ENCODE data around the gene PROM1. TPM values are rescaled to one million over a fixed set of nuclear protein-coding genes. Genes with fewer than 3 reads are reported as not detected.

The PROM1 gene
- total RNA-seq, 4 donors from 2014 or later, result 0.13 to 6.7 (median 1.7) TPM; not detected in 1

GRCh38 chr4:16039139-16039538, 44.7 kb downstream of the PROM1 start:
- intact Hi-C loops (cut with DNase I), result no loop called here

GRCh38 chr4:16037901-16038300, 45.9 kb downstream of the PROM1 start:
- H3K4me3 ChIP-seq, result no peak overlapping the region
- no peak overlapping the region for H3K27ac ChIP-seq
- 80 to 85% methylated on average over 4 of the region's 4 CpGs for WGBS, 2 donors
- H3K4me1 ChIP-seq, result peaks cover 0 to 7% (median 0%) of the 10 kb centered on the region in 3 donors
- TF ChIP-seq CTCF (IDR thresholded peaks at IDR 0.05) (no peak), POLR2A (IDR thresholded peaks at IDR 0.05) (no peak)
- peaks cover 0 to 70% (median 0%) of the 10 kb centered on the region in 4 donors for H3K27me3 ChIP-seq
- no peak for DNase-seq
- no peaks in the 10 kb centered on the region for H3K9me3 ChIP-seq
- intact Hi-C loops (cut with DNase I), result no loop called here
- no peaks in the 10 kb centered on the region for H3K36me3 ChIP-seq

More at GRCh38 chr4:16039139-16039538, 44.7 kb downstream of the PROM1 start:
- no peak for DNase-seq
- H3K27ac ChIP-seq, result no peak overlapping the region
- H3K36me3 ChIP-seq, result no peaks in the 10 kb centered on the region
- H3K27me3 ChIP-seq, result peaks cover 0 to 73% (median 0%) of the 10 kb centered on the region in 4 donors
- no peaks in the 10 kb centered on the region for H3K9me3 ChIP-seq
- H3K4me3 ChIP-seq, result no peak overlapping the region
- H3K4me1 ChIP-seq, result peaks cover 0 to 7% (median 0%) of the 10 kb centered on the region in 3 donors
- TF ChIP-seq POLR2A (IDR thresholded peaks at IDR 0.05) (no peak), CTCF (IDR thresholded peaks at IDR 0.05) (no peak)
- WGBS, 2 donors, result 94 to 97% methylated on average over 5 of the region's 5 CpGs

GRCh38 chr4:16035843-16036242, 48.0 kb downstream of the PROM1 start:
- Histone ChIP-seq H3K36me3 (no peaks in the 10 kb centered on the region), H3K4me3 (no peak overlapping the region), H3K9me3 (no peaks in the 10 kb centered on the region), H3K27me3 (peaks cover 0 to 59% (median 0%) of the 10 kb centered on the region in 4 donors), H3K27ac (no peak overlapping the region), H3K4me1 (peaks cover 0 to 7% (median 0%) of the 10 kb centered on the region in 3 donors)
- intact Hi-C loops (cut with DNase I), result no loop called here
- no peak for TF ChIP-seq CTCF (IDR thresholded peaks at IDR 0.05)
- no peak for TF ChIP-seq POLR2A (IDR thresholded peaks at IDR 0.05)
- DNase-seq, result no peak
- WGBS, 2 donors, result 87% methylated on average over 6 of the region's 6 CpGs

GRCh38 chr4:16034010-16034748, 49.6 kb downstream of the PROM1 start:
- 19 to 49% methylated on average over 10 of the region's 10 CpGs for WGBS, 2 donors
- Histone ChIP-seq H3K36me3 (no peaks in the 10 kb centered on the region), H3K4me3 (no peak overlapping the region), H3K27me3 (peaks cover 0 to 52% (median 0%) of the 10 kb centered on the region in 4 donors), H3K9me3 (no peaks in the 10 kb centered on the region), H3K4me1 (peaks cover 0 to 7% (median 0%) of the 10 kb centered on the region in 3 donors), H3K27ac (peak overlapping the region in 2 of 4 donors; percentile 1 to 16)
- intact Hi-C loops (cut with DNase I), result loop anchor here (5.0 kb wide), 1 partner anchor 163 kb away; no protein-coding TSS in a partner anchor
- DNase-seq, result no peak
- TF ChIP-seq CTCF (IDR thresholded peaks at IDR 0.05), result no peak
- no peak for TF ChIP-seq POLR2A (IDR thresholded peaks at IDR 0.05)

- TF ChIP-seq POLR2A (IDR thresholded peaks at IDR 0.05) (no peak), CTCF (IDR thresholded peaks at IDR 0.05) (no peak)
- 58 to 63% methylated on average over 7 of the region's 7 CpGs for WGBS, 2 donors
- H3K9me3 ChIP-seq, result no peaks in the 10 kb centered on the region
- DNase-seq, result no peak
- H3K27me3 ChIP-seq, result peaks cover 0 to 53% (median 0%) of the 10 kb centered on the region in 4 donors
- H3K36me3 ChIP-seq, result no peaks in the 10 kb centered on the region
- H3K27ac ChIP-seq, result no peak overlapping the region
- peaks cover 0 to 7% (median 0%) of the 10 kb centered on the region in 3 donors for H3K4me1 ChIP-seq
- no peak overlapping the region for H3K4me3 ChIP-seq
- intact Hi-C loops (cut with DNase I), result loop anchor here (5.0 kb wide), 1 partner anchor 165 kb away; no protein-coding TSS in a partner anchor
Observed at GRCh38 chr4:16032396-16032770, 51.4 kb downstream of the PROM1 start.
